AG09309 (cell line): ENCODE results near the gene AGPAT3.

ENCODE experiments used
- DNase-seq: peaks from one replicate; pipeline ENCODE4 v3.0.0-alpha.2; 2010; ENCODE audit warnings: low read depth
- H3K4me3 ChIP-seq: 2 replicates; pipeline ENCODE4 v1.5.1; 2011; ENCODE audit warnings: mild to moderate bottlenecking, low read depth, low read length, moderate library complexity; ENCODE audit not compliant: control insufficient read depth
- CTCF ChIP-seq: IDR thresholded peaks from 2 replicates; pipeline ENCODE4 v1.5.1; 2011; ENCODE audit warnings: mild to moderate bottlenecking, low read depth, low read length, inconsistent platforms; ENCODE audit not compliant: insufficient read depth, control insufficient read depth; ENCODE audit errors: missing control alignments

AGPAT3 gene

GRCh38 chr21:44021064-44021463 lies 156.0 kb downstream of the AGPAT3 start:
- DNase-seq, result no peak
- TF ChIP-seq CTCF, result no peak
- H3K4me3 ChIP-seq, result no peak overlapping the region

GRCh38 chr21:44024257-44024656 lies 159.2 kb downstream of the AGPAT3 start:
- no peak overlapping the region for H3K4me3 ChIP-seq
- DNase-seq, result no peak
- TF ChIP-seq CTCF, result no peak

GRCh38 chr21:44024887-44025353 lies 159.9 kb downstream of the AGPAT3 start:
- no peak for TF ChIP-seq CTCF
- DNase-seq, result peak; percentile 29
- no peak overlapping the region for H3K4me3 ChIP-seq

GRCh38 chr21:44027607-44028286 lies 162.7 kb downstream of the AGPAT3 start:
- H3K4me3 ChIP-seq, result no peak overlapping the region
- TF ChIP-seq CTCF, result no peak
- no peak for DNase-seq

- no peak for TF ChIP-seq CTCF
- DNase-seq, result no peak
- no peak overlapping the region for H3K4me3 ChIP-seq
These were observed 163.2 kb downstream of the AGPAT3 start for GRCh38 chr21:44028287-44028659.

- DNase-seq, result no peak
- TF ChIP-seq CTCF, result no peak
These were observed 164.6 kb downstream of the AGPAT3 start for GRCh38 chr21:44029460-44030087.

More at GRCh38 chr21:44029460-44030087, 164.6 kb downstream of the AGPAT3 start:
- H3K4me3 ChIP-seq, result no peak overlapping the region
